Measurements from ENCODE around the gene SHMT2. TPM values are rescaled to one million over a fixed set of nuclear protein-coding genes. Genes with fewer than 3 reads are reported as not detected.

The SHMT2 gene
- total and polyA plus RNA-seq, 12 donors, result 14.3 to 49.8 (median 27.1) TPM

DNA sequence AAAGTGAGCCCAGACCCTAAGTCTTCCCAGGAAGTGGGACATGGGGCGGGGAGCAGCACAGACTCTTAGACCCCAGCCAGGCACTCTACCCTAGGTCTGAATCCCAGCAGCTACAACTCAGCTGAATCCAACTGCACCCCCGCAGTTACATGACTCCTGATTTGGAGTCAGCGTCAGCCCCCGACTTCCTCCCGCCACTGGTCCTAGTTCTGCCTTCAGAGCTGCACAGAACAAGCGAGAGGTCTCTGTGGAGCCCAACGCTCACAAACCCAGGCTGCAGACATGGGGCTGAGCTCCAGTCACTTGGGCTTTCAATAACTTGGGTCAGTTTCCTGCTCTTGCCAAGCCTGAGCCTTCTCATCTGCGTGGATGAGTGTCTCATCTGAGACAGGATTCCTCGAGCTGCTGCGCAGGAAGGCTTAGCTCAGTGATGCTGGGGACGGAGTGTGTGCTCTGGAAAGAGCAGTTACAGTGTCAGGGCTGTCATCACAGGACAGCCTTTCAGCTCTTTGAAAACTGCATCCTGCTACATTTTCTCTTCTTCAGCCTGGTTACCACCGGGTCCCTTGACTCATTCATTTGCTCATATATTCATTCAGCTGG, 43.5 kb upstream of the SHMT2 start:
- DNase-seq (no peak), ATAC-seq (no peak)
- H3K27ac ChIP-seq, result no peak overlapping the region
- peaks cover 0 to 19% (median 11%) of the 10 kb centered on the region in 9 donors for H3K4me1 ChIP-seq
- peaks cover 0 to 100% (median 46%) of the 10 kb centered on the region in 9 donors for H3K36me3 ChIP-seq
- no peaks in the 10 kb centered on the region for H3K27me3 ChIP-seq
- no peak overlapping the region for H3K4me3 ChIP-seq
- H3K9me3 ChIP-seq, result no peaks in the 10 kb centered on the region
- intact Hi-C loops (cut with DNase I), result loop anchor here in 4 of 10 donors (2.0 to 10.0 kb wide), 3 partner anchors 61 to 121 kb away; no protein-coding TSS in a partner anchor
- TF ChIP-seq, protein P1, sequence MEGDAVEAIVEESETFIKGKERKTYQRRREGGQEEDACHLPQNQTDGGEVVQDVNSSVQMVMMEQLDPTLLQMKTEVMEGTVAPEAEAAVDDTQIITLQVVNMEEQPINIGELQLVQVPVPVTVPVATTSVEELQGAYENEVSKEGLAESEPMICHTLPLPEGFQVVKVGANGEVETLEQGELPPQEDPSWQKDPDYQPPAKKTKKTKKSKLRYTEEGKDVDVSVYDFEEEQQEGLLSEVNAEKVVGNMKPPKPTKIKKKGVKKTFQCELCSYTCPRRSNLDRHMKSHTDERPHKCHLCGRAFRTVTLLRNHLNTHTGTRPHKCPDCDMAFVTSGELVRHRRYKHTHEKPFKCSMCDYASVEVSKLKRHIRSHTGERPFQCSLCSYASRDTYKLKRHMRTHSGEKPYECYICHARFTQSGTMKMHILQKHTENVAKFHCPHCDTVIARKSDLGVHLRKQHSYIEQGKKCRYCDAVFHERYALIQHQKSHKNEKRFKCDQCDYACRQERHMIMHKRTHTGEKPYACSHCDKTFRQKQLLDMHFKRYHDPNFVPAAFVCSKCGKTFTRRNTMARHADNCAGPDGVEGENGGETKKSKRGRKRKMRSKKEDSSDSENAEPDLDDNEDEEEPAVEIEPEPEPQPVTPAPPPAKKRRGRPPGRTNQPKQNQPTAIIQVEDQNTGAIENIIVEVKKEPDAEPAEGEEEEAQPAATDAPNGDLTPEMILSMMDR (IDR thresholded peaks at IDR 0.05), result no peak
- WGBS, 2 donors, result 84 to 90% methylated on average over 12 of the region's 12 CpGs

DNA sequence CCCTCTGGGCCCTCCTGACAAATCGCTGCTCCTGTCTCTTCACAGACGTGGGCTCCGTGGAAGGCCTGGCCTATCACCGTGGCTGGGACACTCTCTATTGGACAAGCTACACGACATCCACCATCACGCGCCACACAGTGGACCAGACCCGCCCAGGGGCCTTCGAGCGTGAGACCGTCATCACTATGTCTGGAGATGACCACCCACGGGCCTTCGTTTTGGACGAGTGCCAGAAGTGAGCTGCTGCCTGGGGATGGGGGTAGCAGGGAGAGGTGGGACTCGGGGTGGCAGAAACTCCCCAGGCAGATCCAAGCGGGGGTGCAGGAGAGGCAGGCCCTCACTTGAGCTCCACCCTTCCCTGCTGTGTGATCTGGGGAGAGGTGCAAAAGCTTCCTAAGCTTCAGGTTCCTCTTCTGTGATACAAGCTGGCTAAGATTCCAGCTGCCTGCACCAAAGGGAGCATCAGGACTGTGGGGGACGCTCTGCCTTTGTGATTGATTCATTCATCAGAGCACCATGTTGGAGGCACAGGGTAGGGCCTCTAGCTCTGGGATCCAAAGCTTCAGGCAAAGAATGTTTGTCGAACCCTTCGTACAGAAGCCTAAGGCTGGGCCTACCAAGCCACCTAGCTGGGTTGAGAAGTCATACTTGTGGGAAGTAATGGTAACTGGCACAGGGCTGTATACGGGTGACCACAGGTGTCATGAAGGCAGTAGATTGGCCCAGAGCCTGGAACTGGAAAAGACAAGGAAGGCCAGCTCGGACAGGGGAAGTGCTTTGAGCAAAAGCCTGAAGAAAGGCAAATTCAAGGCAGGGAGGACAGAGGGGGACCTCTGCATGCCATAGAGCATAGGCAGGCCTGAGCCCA, 42.1 kb upstream of the SHMT2 start:
- no peaks in the 10 kb centered on the region for H3K27me3 ChIP-seq
- no peaks in the 10 kb centered on the region for H3K9me3 ChIP-seq
- TF ChIP-seq, protein P1 (IDR thresholded peaks at IDR 0.05), result no peak
- no peak for DNase-seq
- no peak for ATAC-seq
- intact Hi-C loops (cut with DNase I), result loop anchor here in 3 of 10 donors (5.0 to 10.0 kb wide), 2 partner anchors 120 to 123 kb away; no protein-coding TSS in a partner anchor
- H3K36me3 ChIP-seq, result peaks cover 0 to 100% (median 54%) of the 10 kb centered on the region in 9 donors
- no peak overlapping the region for H3K27ac ChIP-seq
- H3K4me1 ChIP-seq, result peaks cover 0 to 19% (median 11%) of the 10 kb centered on the region in 9 donors
- whole genome bisulfite sequencing, 2 donors, result 68 to 70% methylated on average over 21 of the region's 21 CpGs
- H3K4me3 ChIP-seq, result no peak overlapping the region

DNA sequence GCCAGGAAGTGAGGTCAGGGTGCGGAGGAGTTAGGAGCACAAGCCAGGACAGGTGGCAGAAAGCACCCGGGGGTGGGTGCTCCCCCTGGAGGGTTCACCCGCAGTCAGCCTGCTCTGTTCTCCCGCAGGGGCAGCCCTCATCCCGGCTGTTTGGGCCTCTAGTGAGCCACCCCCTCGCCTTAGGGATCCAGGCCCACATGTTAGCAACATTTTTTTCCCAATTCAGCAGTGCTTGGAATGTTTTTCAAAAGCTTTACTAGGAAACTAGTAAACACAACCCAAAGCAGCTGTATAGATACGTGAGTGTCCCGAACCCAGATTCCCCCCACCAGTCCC, 41.5 kb upstream of the SHMT2 start:
- Histone ChIP-seq H3K27me3 (no peaks in the 10 kb centered on the region), H3K36me3 (peaks cover 0 to 100% (median 58%) of the 10 kb centered on the region in 9 donors), H3K4me3 (no peak overlapping the region), H3K9me3 (no peaks in the 10 kb centered on the region), H3K27ac (no peak overlapping the region), H3K4me1 (peaks cover 0 to 19% (median 11%) of the 10 kb centered on the region in 9 donors)
- DNase-seq (no peak), ATAC-seq (no peak)
- 83% methylated on average over 8 of the region's 8 CpGs for WGBS, 2 donors
- TF ChIP-seq, protein P1 (IDR thresholded peaks at IDR 0.05), result no peak
- intact Hi-C loops (cut with DNase I), result loop anchor here in 3 of 10 donors (5.0 to 10.0 kb wide), 2 partner anchors 121 to 123 kb away; no protein-coding TSS in a partner anchor

DNA sequence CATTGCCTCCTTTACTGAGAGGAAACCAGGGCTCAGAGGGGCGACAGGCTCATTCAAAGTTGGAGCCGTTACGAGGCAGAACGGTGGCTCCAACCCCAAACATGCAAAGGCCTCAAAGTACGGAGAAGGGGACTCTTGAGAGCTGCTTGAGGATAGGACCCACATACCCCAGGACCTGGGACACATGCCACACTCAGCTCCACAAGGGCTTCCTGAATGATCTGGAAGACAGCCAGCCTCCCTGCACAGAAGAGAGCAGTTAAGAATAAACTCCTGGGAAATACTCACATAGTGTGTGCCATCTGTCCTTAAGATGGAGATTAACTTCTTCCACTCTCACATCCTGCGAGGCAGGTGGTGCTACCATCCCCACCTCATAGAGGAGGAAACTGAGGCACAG, 39.5 kb upstream of the SHMT2 start:
- intact Hi-C loops (cut with DNase I), result no loop called here
- no peak overlapping the region for H3K4me3 ChIP-seq
- WGBS, 2 donors, result 34 to 35% methylated on average over 6 of the region's 6 CpGs
- H3K27me3 ChIP-seq, result no peaks in the 10 kb centered on the region
- TF ChIP-seq, protein P1 (IDR thresholded peaks at IDR 0.05), result no peak
- peaks cover 0 to 19% (median 11%) of the 10 kb centered on the region in 9 donors for H3K4me1 ChIP-seq
- H3K9me3 ChIP-seq, result no peaks in the 10 kb centered on the region
- peak in 1 of 2 donors; percentile 57 for DNase-seq
- H3K27ac ChIP-seq, result peak overlapping the region in 2 of 10 donors; percentile 9 to 22
- peak in 6 of 8 donors; percentile 35 to 59 (median 48) for ATAC-seq
- peaks cover 9 to 100% (median 61%) of the 10 kb centered on the region in 9 donors for H3K36me3 ChIP-seq

All from heart right ventricle (tissue), 16 donors.